ENCODE measurements around the gene OR4C16.

Gene OR4C16, protein sequence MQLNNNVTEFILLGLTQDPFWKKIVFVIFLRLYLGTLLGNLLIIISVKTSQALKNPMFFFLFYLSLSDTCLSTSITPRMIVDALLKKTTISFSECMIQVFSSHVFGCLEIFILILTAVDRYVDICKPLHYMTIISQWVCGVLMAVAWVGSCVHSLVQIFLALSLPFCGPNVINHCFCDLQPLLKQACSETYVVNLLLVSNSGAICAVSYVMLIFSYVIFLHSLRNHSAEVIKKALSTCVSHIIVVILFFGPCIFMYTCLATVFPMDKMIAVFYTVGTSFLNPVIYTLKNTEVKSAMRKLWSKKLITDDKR

DNA sequence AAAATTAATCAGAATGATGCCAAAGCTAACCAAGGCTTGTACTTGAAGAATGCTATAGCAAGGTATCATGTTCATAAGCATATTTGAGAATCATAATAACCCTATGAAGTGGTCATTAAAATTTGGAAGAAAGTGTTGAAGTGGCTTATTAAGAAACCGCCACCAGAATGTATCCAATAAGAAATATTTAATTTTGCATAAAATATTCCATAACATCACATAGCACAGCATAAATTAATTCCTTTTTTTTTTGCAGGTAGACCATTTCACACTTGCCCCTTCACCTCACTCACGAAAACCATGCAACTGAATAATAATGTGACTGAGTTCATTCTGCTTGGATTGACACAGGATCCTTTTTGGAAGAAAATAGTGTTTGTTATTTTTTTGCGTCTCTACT lies at the start of gene OR4C16:
Gene OR4C16, plus strand, starts transcription at position 301 of the 400 bp plus-strand sequence. Its CDS starts 0 bp downstream, at position 301.
- no peak for DNase-seq

DNA sequence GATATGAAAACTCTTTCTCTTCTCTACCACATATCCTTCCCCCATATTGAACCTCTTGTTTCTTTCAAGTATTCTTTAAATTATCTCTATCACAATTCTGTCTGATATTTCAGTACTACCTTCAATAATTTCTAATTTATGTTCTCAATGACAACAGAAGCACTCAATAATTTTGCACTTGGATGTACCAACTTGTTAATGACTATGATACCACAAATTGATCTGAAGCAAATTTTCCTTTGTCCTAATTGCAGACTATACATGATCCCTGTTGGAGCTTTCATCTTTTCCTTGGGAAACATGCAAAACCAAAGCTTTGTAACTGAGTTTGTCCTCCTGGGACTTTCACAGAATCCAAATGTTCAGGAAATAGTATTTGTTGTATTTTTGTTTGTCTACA lies 17.8 kb upstream of the OR4C16 start, which contains the start of gene OR4C15:
Gene OR4C15, plus strand, starts transcription at position 301 of the 400 bp plus-strand sequence. Its CDS starts 0 bp downstream, at position 301.
- DNase-seq: no peak

DNA sequence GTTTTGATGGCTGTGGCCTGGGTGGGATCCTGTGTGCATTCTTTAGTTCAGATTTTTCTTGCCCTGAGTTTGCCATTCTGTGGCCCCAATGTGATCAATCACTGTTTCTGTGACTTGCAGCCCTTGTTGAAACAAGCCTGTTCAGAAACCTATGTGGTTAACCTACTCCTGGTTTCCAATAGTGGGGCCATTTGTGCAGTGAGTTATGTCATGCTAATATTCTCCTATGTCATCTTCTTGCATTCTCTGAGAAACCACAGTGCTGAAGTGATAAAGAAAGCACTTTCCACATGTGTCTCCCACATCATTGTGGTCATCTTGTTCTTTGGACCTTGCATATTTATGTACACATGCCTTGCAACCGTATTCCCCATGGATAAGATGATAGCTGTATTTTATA lies 620 bp downstream of the OR4C16 start:
- no peak for DNase-seq

DNA sequence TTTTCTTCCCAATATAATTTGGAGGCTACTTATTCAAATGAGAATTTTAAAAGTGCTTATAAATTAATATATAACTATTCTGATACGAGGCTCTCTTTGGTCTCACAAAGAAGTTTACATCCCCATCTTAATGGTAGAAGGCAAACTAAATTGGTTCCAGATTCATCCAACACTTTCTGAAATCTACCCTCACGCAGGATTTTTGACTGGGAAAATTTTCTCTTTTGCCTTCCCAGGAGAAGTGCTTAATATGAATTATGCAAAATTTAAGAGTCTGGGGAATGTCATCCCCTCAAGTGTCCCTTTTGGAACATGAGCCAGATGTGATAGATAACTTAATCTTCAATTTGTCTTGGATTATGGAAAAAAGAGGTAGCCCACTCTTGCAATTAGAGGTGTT lies 35.6 kb downstream of the OR4C16 start, which contains the start of gene OR4C11:
Gene OR4C11, minus strand, starts transcription at position 101 of the 400 bp plus-strand sequence. CDS start 3,272 bp downstream, outside the sequence.
- no peak for DNase-seq

Data from DMS153 (cell line).